WTC11 (cell line): ENCODE data around the gene MRAP.

Experiments
- FOXP1 ChIP-seq: sonication (generic); formaldehyde crosslinking; IDR thresholded peaks from 2 replicates; pipeline ENCODE4 v1.8.0; 2022; ENCODE audit warnings: missing genetic modification reagents, mild to moderate bottlenecking, moderate library complexity, borderline replicate concordance
- IRF2 ChIP-seq: sonication (generic); formaldehyde crosslinking; IDR thresholded peaks from 2 replicates; pipeline ENCODE4 v1.8.0; 2022; ENCODE audit warnings: low read depth, missing genetic modification reagents, borderline replicate concordance
- MXD4 ChIP-seq: fragments of 250-450 bp; sonication (Bioruptor Pico); IDR thresholded peaks from 2 replicates; pipeline ENCODE4 v1.8.0; 2021; ENCODE audit warnings: mild to moderate bottlenecking, moderate library complexity, borderline replicate concordance
- RELA ChIP-seq: sonication (generic); formaldehyde crosslinking; IDR thresholded peaks from 2 replicates; pipeline ENCODE4 v1.8.1; 2022; ENCODE audit warnings: missing genetic modification reagents, mild to moderate bottlenecking, borderline replicate concordance
- ZNF317 ChIP-seq: sonication (generic); formaldehyde crosslinking; IDR thresholded peaks from 2 replicates; pipeline ENCODE4 v1.8.1; 2023; ENCODE audit warnings: low read depth, mild to moderate bottlenecking, moderate library complexity, missing genetic modification reagents, borderline replicate concordance
- TF ChIP-seq, protein P1 (sequence below): fragments of 200-600 bp; IDR thresholded peaks from 2 replicates; pipeline ENCODE4 v1.8.0; 2022; ENCODE audit warnings: antibody characterized with exemption
- TF ChIP-seq, protein P2 (sequence below): sonication (generic); formaldehyde crosslinking; IDR thresholded peaks from 2 replicates; pipeline ENCODE4 v1.8.1; 2022; ENCODE audit warnings: mild to moderate bottlenecking, missing genetic modification reagents, moderate library complexity, borderline replicate concordance
- TF ChIP-seq, protein P3 (sequence below): sonication (generic); formaldehyde crosslinking; IDR thresholded peaks from 2 replicates; pipeline ENCODE4 v1.8.1; 2023; ENCODE audit warnings: mild to moderate bottlenecking, missing genetic modification reagents
- TF ChIP-seq, protein P4 (sequence below): sonication (generic); formaldehyde crosslinking; IDR thresholded peaks from 2 replicates; pipeline ENCODE4 v1.8.0; 2022; ENCODE audit warnings: mild to moderate bottlenecking, missing genetic modification reagents

DNA sequence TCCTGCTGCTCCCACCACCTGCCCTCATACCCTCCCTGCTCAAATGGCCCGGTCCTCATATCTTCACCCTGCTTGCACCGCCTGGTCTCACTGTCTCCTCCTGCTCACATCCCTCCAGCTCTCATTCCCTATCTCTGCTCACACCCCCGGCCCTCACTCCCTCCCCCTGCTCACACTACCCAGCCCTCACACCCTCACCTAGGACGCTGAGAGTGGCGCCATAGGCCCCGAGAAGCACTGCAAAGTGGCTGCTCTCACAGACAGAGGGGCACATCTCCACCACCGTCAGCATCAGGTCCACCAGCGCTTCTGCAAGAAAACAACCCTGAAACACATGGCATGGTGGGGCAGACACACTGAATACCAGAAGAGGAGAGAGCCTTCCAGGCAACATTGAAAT lies 38.6 kb downstream of the MRAP start:
- TF ChIP-seq, protein P1, sequence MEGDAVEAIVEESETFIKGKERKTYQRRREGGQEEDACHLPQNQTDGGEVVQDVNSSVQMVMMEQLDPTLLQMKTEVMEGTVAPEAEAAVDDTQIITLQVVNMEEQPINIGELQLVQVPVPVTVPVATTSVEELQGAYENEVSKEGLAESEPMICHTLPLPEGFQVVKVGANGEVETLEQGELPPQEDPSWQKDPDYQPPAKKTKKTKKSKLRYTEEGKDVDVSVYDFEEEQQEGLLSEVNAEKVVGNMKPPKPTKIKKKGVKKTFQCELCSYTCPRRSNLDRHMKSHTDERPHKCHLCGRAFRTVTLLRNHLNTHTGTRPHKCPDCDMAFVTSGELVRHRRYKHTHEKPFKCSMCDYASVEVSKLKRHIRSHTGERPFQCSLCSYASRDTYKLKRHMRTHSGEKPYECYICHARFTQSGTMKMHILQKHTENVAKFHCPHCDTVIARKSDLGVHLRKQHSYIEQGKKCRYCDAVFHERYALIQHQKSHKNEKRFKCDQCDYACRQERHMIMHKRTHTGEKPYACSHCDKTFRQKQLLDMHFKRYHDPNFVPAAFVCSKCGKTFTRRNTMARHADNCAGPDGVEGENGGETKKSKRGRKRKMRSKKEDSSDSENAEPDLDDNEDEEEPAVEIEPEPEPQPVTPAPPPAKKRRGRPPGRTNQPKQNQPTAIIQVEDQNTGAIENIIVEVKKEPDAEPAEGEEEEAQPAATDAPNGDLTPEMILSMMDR: no peak
- TF ChIP-seq IRF2 (CRISPR knock-in tag) (no peak), RELA (no peak), ZNF317 (no peak), FOXP1 (no peak), MXD4 (CRISPR knock-in tag) (no peak)
- TF ChIP-seq, protein P2, sequence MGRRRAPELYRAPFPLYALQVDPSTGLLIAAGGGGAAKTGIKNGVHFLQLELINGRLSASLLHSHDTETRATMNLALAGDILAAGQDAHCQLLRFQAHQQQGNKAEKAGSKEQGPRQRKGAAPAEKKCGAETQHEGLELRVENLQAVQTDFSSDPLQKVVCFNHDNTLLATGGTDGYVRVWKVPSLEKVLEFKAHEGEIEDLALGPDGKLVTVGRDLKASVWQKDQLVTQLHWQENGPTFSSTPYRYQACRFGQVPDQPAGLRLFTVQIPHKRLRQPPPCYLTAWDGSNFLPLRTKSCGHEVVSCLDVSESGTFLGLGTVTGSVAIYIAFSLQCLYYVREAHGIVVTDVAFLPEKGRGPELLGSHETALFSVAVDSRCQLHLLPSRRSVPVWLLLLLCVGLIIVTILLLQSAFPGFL: no peak
- TF ChIP-seq, protein P3, sequence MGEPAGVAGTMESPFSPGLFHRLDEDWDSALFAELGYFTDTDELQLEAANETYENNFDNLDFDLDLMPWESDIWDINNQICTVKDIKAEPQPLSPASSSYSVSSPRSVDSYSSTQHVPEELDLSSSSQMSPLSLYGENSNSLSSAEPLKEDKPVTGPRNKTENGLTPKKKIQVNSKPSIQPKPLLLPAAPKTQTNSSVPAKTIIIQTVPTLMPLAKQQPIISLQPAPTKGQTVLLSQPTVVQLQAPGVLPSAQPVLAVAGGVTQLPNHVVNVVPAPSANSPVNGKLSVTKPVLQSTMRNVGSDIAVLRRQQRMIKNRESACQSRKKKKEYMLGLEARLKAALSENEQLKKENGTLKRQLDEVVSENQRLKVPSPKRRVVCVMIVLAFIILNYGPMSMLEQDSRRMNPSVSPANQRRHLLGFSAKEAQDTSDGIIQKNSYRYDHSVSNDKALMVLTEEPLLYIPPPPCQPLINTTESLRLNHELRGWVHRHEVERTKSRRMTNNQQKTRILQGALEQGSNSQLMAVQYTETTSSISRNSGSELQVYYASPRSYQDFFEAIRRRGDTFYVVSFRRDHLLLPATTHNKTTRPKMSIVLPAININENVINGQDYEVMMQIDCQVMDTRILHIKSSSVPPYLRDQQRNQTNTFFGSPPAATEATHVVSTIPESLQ (CRISPR knock-in tag): no peak
- TF ChIP-seq, protein P4, sequence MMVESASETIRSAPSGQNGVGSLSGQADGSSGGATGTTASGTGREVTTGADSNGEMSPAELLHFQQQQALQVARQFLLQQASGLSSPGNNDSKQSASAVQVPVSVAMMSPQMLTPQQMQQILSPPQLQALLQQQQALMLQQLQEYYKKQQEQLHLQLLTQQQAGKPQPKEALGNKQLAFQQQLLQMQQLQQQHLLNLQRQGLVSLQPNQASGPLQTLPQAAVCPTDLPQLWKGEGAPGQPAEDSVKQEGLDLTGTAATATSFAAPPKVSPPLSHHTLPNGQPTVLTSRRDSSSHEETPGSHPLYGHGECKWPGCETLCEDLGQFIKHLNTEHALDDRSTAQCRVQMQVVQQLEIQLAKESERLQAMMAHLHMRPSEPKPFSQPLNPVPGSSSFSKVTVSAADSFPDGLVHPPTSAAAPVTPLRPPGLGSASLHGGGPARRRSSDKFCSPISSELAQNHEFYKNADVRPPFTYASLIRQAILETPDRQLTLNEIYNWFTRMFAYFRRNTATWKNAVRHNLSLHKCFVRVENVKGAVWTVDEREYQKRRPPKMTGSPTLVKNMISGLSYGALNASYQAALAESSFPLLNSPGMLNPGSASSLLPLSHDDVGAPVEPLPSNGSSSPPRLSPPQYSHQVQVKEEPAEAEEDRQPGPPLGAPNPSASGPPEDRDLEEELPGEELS: no peak
